Thyroid gland (tissue), 4 donors: ENCODE results near the gene EAF1.

Experiments used
- CTCF ChIP-seq, 6 experiments: fragments of 200-600 bp in 3 of 6; fragments of 450-650 bp in 3 of 6; sonication (generic) in 3 of 6; IDR thresholded peaks; one replicate each; pipeline ENCODE4 v1.5.1; 2016 to 2019; ENCODE audit warnings: antibody characterized with exemption in 6 of 6, mild to moderate bottlenecking in 2 of 6, inconsistent platforms in 1 of 6, moderate library complexity in 1 of 6
- POLR2A ChIP-seq, 2 donors: fragments of 450-650 bp; IDR thresholded peaks; one replicate each; pipeline ENCODE4 v1.6.1; 2017; ENCODE audit warnings: antibody characterized with exemption in 2 of 2, mild to moderate bottlenecking in 2 of 2, moderate library complexity in 1 of 2

- TF ChIP-seq CTCF (IDR thresholded peaks at IDR 0.05) = no peak
- TF ChIP-seq POLR2A (IDR thresholded peaks at IDR 0.05) = no peak
These were observed 38.6 kb downstream of the EAF1 start for GRCh38 chr3:15465876-15466585.
